Measurements from ENCODE around the gene NT5C1B.

- no peak for TF ChIP-seq CTCF (IDR thresholded peaks at IDR 0.05)
- TF ChIP-seq POLR2A (IDR thresholded peaks at IDR 0.05): no peak
Observed at GRCh38 chr2:18550433-18550832, 38.9 kb downstream of the NT5C1B start.

Measured in body of pancreas (tissue), 4 donors.